BE2C (cell line): ENCODE results near the gene MAN1C1.

Experiments used
- DNase-seq: peaks from one replicate; pipeline ENCODE4 v3.0.0-alpha.2; 2020
- H3K27me3 ChIP-seq: fragments of 250-450 bp; sonication (Bioruptor Pico); 2 replicates; pipeline ENCODE4 v1.5.1; 2020; ENCODE audit warnings: mild to moderate bottlenecking
- H3K36me3 ChIP-seq: fragments of 250-450 bp; sonication (Bioruptor Pico); 2 replicates; pipeline ENCODE4 v1.5.1; 2020; ENCODE audit warnings: mild to moderate bottlenecking
- H3K4me1 ChIP-seq: fragments of 250-450 bp; sonication (Bioruptor Pico); 2 replicates; pipeline ENCODE4 v1.5.1; 2020
- H3K4me3 ChIP-seq: 2 replicates; pipeline ENCODE4 v1.5.1; 2011; ENCODE audit warnings: low read depth, low read length
- H3K9me3 ChIP-seq: fragments of 250-450 bp; sonication (Bioruptor Pico); 2 replicates; pipeline ENCODE4 v1.5.1; 2020
- CTCF ChIP-seq: IDR thresholded peaks from 2 replicates; pipeline ENCODE4 v1.5.1; 2012; ENCODE audit warnings: mild to moderate bottlenecking, low read depth, low read length

Gene MAN1C1

GRCh38 chr1:25755475-25756125 is 139.0 kb downstream of the MAN1C1 start:
- no peaks in the 10 kb centered on the region for H3K27me3 ChIP-seq
- H3K9me3 ChIP-seq: no peaks in the 10 kb centered on the region
- H3K36me3 ChIP-seq: no peaks in the 10 kb centered on the region
- no peak for DNase-seq
- TF ChIP-seq CTCF: no peak
- peaks cover 3% of the 10 kb centered on the region; the same call in 1 of the 2 replicates for H3K4me1 ChIP-seq
- H3K4me3 ChIP-seq: no peak overlapping the region

GRCh38 chr1:25756215-25756614 is 139.6 kb downstream of the MAN1C1 start:
- Histone ChIP-seq H3K9me3 (no peaks in the 10 kb centered on the region), H3K27me3 (no peaks in the 10 kb centered on the region), H3K4me3 (no peak overlapping the region), H3K36me3 (no peaks in the 10 kb centered on the region), H3K4me1 (peaks cover 3% of the 10 kb centered on the region; the same call in 1 of the 2 replicates)
- DNase-seq: no peak
- no peak for TF ChIP-seq CTCF

GRCh38 chr1:25757151-25757845 is 140.7 kb downstream of the MAN1C1 start:
- Histone ChIP-seq H3K27me3 (no peaks in the 10 kb centered on the region), H3K4me3 (no peak overlapping the region), H3K4me1 (peaks cover 3% of the 10 kb centered on the region; the same call in 1 of the 2 replicates), H3K36me3 (no peaks in the 10 kb centered on the region), H3K9me3 (no peaks in the 10 kb centered on the region)
- no peak for TF ChIP-seq CTCF
- no peak for DNase-seq

- Histone ChIP-seq H3K4me1 (peaks cover 3% of the 10 kb centered on the region; the same call in 1 of the 2 replicates), H3K4me3 (no peak overlapping the region), H3K27me3 (no peaks in the 10 kb centered on the region), H3K36me3 (no peaks in the 10 kb centered on the region), H3K9me3 (no peaks in the 10 kb centered on the region)
- no peak for TF ChIP-seq CTCF
- no peak for DNase-seq
These were observed 141.2 kb downstream of the MAN1C1 start for GRCh38 chr1:25757846-25758185.

GRCh38 chr1:25758466-25759070 is 142.0 kb downstream of the MAN1C1 start:
- H3K36me3 ChIP-seq: no peaks in the 10 kb centered on the region
- peaks cover 3% of the 10 kb centered on the region; the same call in 1 of the 2 replicates for H3K4me1 ChIP-seq
- no peak overlapping the region for H3K4me3 ChIP-seq
- no peaks in the 10 kb centered on the region for H3K27me3 ChIP-seq
- TF ChIP-seq CTCF: no peak
- no peak for DNase-seq
- no peaks in the 10 kb centered on the region for H3K9me3 ChIP-seq
